Measurements from ENCODE around the gene UFSP2.

Gene UFSP2

GRCh38 chr4:185396724-185397385 lies 28.9 kb downstream of the UFSP2 start, which contains the start of gene ANKRD37:
Gene ANKRD37, plus strand, starts transcription at chr4:185396841. Its CDS starts 83 bp downstream, at chr4:185396924.
- DNase-seq (ENCODE audit: low read depth in 2 of 2): peak; percentile 44 to 52
- peak within 1 kb of the TSS; percentile 68 to 74 for H3K4me3 ChIP-seq (replicated peaks in 1 of 2; ENCODE audit: low read depth in 2 of 2, low read length in 2 of 2)
- TF ChIP-seq, protein P1, sequence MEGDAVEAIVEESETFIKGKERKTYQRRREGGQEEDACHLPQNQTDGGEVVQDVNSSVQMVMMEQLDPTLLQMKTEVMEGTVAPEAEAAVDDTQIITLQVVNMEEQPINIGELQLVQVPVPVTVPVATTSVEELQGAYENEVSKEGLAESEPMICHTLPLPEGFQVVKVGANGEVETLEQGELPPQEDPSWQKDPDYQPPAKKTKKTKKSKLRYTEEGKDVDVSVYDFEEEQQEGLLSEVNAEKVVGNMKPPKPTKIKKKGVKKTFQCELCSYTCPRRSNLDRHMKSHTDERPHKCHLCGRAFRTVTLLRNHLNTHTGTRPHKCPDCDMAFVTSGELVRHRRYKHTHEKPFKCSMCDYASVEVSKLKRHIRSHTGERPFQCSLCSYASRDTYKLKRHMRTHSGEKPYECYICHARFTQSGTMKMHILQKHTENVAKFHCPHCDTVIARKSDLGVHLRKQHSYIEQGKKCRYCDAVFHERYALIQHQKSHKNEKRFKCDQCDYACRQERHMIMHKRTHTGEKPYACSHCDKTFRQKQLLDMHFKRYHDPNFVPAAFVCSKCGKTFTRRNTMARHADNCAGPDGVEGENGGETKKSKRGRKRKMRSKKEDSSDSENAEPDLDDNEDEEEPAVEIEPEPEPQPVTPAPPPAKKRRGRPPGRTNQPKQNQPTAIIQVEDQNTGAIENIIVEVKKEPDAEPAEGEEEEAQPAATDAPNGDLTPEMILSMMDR (IDR thresholded peaks at IDR 0.05; ENCODE audit: low read depth, low read length): no peak

- H3K4me3 ChIP-seq (replicated peaks in 1 of 2; ENCODE audit: low read depth in 2 of 2, low read length in 2 of 2): peak overlapping the region; percentile 68 to 74
- TF ChIP-seq, protein P1 (IDR thresholded peaks at IDR 0.05; ENCODE audit: low read depth, low read length): no peak
- peak; percentile 98 to 99 for DNase-seq (ENCODE audit: low read depth in 2 of 2)
Observed at GRCh38 chr4:185395956-185396723, 29.6 kb downstream of the UFSP2 start.

GRCh38 chr4:185395238-185395955 lies 30.4 kb downstream of the UFSP2 start, which contains the start of gene LRP2BP:
Gene LRP2BP, minus strand, starts transcription at chr4:185395924. Its CDS starts 17,738 bp downstream, at chr4:185378186.
- TF ChIP-seq, protein P1 (IDR thresholded peaks at IDR 0.05; ENCODE audit: low read depth, low read length): no peak
- H3K4me3 ChIP-seq (replicated peaks in 1 of 2; ENCODE audit: low read depth in 2 of 2, low read length in 2 of 2): peak within 1 kb of the TSS; percentile 68 to 74
- no peak for DNase-seq (ENCODE audit: low read depth in 2 of 2)

DNA sequence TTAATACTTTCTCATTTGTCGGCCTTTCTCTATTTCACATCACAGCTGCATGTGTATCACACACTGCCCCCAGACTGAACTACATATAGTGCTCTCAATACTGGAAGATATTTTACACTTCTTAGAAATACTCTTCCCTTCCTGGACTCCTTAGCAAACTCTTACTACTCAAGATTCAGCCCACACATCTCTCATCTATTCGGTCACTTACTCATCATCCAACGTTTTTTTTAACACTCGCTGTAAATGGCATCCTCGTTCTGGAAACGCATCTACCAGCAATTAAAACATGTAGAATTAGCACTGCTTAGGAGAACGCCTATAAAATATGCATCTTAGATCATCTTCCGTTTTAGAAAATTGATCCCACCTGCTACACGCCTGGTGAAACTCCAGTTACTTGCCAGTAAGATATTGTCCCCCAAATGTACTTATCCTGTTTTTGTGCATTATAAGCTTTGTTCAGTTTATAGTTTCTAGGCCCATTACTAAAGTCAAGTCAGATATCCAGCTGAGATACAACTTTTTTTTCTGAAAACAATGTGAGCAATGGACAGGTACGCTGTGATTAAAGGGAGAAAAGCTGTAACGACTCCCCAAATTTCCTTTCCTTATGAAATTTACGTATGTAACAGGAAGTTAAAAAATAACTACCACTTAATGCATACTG lies 31.1 kb downstream of the UFSP2 start:
- TF ChIP-seq, protein P1 (IDR thresholded peaks at IDR 0.05; ENCODE audit: low read depth, low read length): no peak
- no peak for DNase-seq (ENCODE audit: low read depth in 2 of 2)
- peak overlapping the region in 1 of 2 donors; percentile 74 for H3K4me3 ChIP-seq (replicated peaks in 1 of 2; ENCODE audit: low read depth in 2 of 2, low read length in 2 of 2)

- no peak for DNase-seq (ENCODE audit: low read depth in 2 of 2)
- TF ChIP-seq, protein P1 (IDR thresholded peaks at IDR 0.05; ENCODE audit: low read depth, low read length): no peak
- no peak overlapping the region for H3K4me3 ChIP-seq (replicated peaks in 1 of 2; ENCODE audit: low read depth in 2 of 2, low read length in 2 of 2)
Observed at GRCh38 chr4:185392156-185392555, 33.6 kb downstream of the UFSP2 start.

DNA sequence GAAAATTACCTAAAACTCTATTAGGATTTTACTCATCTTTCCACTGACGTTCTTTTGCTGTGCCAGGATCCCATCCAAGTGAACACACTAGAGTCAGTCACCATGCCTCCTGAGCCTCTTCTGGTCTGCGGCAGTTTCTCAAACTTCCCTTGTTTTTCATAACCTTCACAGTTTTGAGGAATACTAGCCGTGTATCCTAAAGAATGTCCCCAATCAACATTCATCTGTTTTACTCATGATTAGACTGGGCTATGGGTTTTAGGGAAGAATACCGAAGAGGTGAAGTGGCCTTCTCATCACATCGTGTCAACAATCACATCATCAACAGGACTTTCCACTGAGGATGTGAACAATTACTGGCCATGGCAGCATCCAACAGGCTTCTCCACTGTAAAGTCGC lies 34.8 kb downstream of the UFSP2 start:
- H3K4me3 ChIP-seq (replicated peaks in 1 of 2; ENCODE audit: low read depth in 2 of 2, low read length in 2 of 2): no peak overlapping the region
- no peak for DNase-seq (ENCODE audit: low read depth in 2 of 2)
- TF ChIP-seq, protein P1 (IDR thresholded peaks at IDR 0.05; ENCODE audit: low read depth, low read length): no peak

All from cardiac fibroblast (primary cell).